Measurements from ENCODE around the gene DEFB119. TPM values are rescaled to one million over a fixed set of nuclear protein-coding genes. Genes with fewer than 3 reads are reported as not detected.

DEFB119 gene
- total RNA-seq, 1 experiment from 2014 or later = not detected

Small RNA genes within 50 kb of the gene (small RNA-seq; reads per million reads assigned to genes)
- gene DEFB117 (0 reads per million in 2 experiments), gene RF00561 (0 reads per million in 2 experiments), gene RNA5SP480 (0 reads per million in 2 experiments)

Other genes starting within 250 kb of the DEFB119 start
- gene DEFB115, start 132.9 kb downstream of the DEFB119 start, total RNA-seq (2014; rRNA removed; shearing (Covaris generic)) = not detected in 2 replicates
- not detected in 2 replicates for gene DEFB116, start 82.0 kb downstream of the DEFB119 start, total RNA-seq (2014; rRNA removed; shearing (Covaris generic))
- not detected in 2 replicates for gene DEFB118, start 22.0 kb downstream of the DEFB119 start, total RNA-seq (2014; rRNA removed; shearing (Covaris generic))
- gene DEFB121, start 15.6 kb upstream of the DEFB119 start, total RNA-seq (2014; rRNA removed; shearing (Covaris generic)) = not detected in 2 replicates
- not detected in 2 replicates for gene DEFB123, start 50.0 kb upstream of the DEFB119 start, total RNA-seq (2014; rRNA removed; shearing (Covaris generic))
- not detected in 2 replicates for gene DEFB124, start 84.5 kb upstream of the DEFB119 start, total RNA-seq (2014; rRNA removed; shearing (Covaris generic))
- not detected in 2 replicates for gene REM1, start 84.7 kb upstream of the DEFB119 start, total RNA-seq (2014; rRNA removed; shearing (Covaris generic))
- 85.3 and 97.3 TPM in 2 replicates for gene HM13, start 123.9 kb upstream of the DEFB119 start, total RNA-seq (2014; rRNA removed; shearing (Covaris generic))
- gene ID1, start 214.7 kb upstream of the DEFB119 start, total RNA-seq (2014; rRNA removed; shearing (Covaris generic)) = 125 and 149 TPM in 2 replicates
- gene COX4I2, start 247.3 kb upstream of the DEFB119 start, total RNA-seq (2014; rRNA removed; shearing (Covaris generic)) = not detected in 2 replicates

Data from NCI-H460 (cell line).